Mesendoderm (in vitro differentiated cells): ENCODE measurements around the gene SERPINB11.

Experiments used
- DNase-seq: peaks from one replicate; pipeline ENCODE4 v3.0.0; 2013
- H2AK5ac ChIP-seq: 2 replicates; pipeline ENCODE4 v1.6.1; 2013; ENCODE audit warnings: low read length, inconsistent platforms
- H2BK120ac ChIP-seq: 2 replicates; pipeline ENCODE4 v1.6.1; 2013; ENCODE audit warnings: low read depth, mild to moderate bottlenecking, low read length, moderate library complexity, mixed read lengths
- H2BK15ac ChIP-seq: replicated peaks from 2 replicates; pipeline ENCODE4 v1.6.1; 2013; ENCODE audit warnings: low read depth, mild to moderate bottlenecking, moderate library complexity
- H2BK5ac ChIP-seq: 2 replicates; pipeline ENCODE4 v1.6.1; 2013; ENCODE audit warnings: low read length, inconsistent platforms
- H3K18ac ChIP-seq: 2 replicates; pipeline ENCODE4 v1.6.1; 2013; ENCODE audit warnings: mild to moderate bottlenecking, low read length, mixed read lengths
- H3K23ac ChIP-seq: one replicate; pipeline ENCODE4 v1.6.1; 2013; ENCODE audit warnings: low read length
- H3K27ac ChIP-seq: 2 replicates; pipeline ENCODE4 v1.5.1; 2013; ENCODE audit warnings: low read depth, mild to moderate bottlenecking, inconsistent platforms, low read length, moderate library complexity
- H3K27me3 ChIP-seq: 2 replicates; pipeline ENCODE4 v1.6.1; 2013; ENCODE audit warnings: low read length, control low read depth, mild to moderate bottlenecking, inconsistent platforms; ENCODE audit not compliant: insufficient read depth, poor library complexity
- H3K36me3 ChIP-seq: 2 replicates; pipeline ENCODE4 v1.6.1; 2013; ENCODE audit warnings: low read length, inconsistent platforms; ENCODE audit not compliant: control insufficient read depth, insufficient read depth
- H3K4ac ChIP-seq: one replicate; pipeline ENCODE4 v1.6.1; 2013; ENCODE audit warnings: low read depth, mild to moderate bottlenecking, low read length, moderate library complexity
- H3K4me1 ChIP-seq: 2 replicates; pipeline ENCODE4 v1.6.1; 2013; ENCODE audit warnings: low read depth, low read length, inconsistent platforms; ENCODE audit not compliant: control insufficient read depth
- H3K4me2 ChIP-seq: 2 replicates; pipeline ENCODE4 v1.6.1; 2013; ENCODE audit warnings: low read length
- H3K4me3 ChIP-seq: 2 replicates; pipeline ENCODE4 v1.5.1; 2013; ENCODE audit warnings: mild to moderate bottlenecking, low read length
- H3K56ac ChIP-seq: one replicate; pipeline ENCODE4 v1.6.1; 2013; ENCODE audit warnings: low read length
- H3K79me1 ChIP-seq: 2 replicates; pipeline ENCODE4 v1.6.1; 2013; ENCODE audit warnings: low read length, inconsistent platforms
- H3K79me2 ChIP-seq: 2 replicates; pipeline ENCODE4 v1.6.1; 2013; ENCODE audit warnings: mild to moderate bottlenecking, low read length; ENCODE audit not compliant: control insufficient read depth, insufficient read depth
- H3K9ac ChIP-seq: 2 replicates; pipeline ENCODE4 v1.6.1; 2013; ENCODE audit warnings: low read length, inconsistent platforms
- H4K5ac ChIP-seq: one replicate; pipeline ENCODE4 v1.6.1; 2013; ENCODE audit warnings: low read length
- H4K8ac ChIP-seq: one replicate; pipeline ENCODE4 v1.6.1; 2013; ENCODE audit warnings: low read depth, mild to moderate bottlenecking, control low read depth, low read length, moderate library complexity
- WGBS: extraction: QIAGEN DNeasy Blood & Tissue Kit; methylation state at CpG from one replicate; pipeline ENCODE4 v1.1.7; 2013; ENCODE audit warnings: low lambda C conversion rate, missing lambda C conversion rate; ENCODE audit not compliant: insufficient coverage; ENCODE audit errors: extremely low coverage; 5-methylcytosine and 5-hydroxymethylcytosine counted together

Gene SERPINB11

DNA sequence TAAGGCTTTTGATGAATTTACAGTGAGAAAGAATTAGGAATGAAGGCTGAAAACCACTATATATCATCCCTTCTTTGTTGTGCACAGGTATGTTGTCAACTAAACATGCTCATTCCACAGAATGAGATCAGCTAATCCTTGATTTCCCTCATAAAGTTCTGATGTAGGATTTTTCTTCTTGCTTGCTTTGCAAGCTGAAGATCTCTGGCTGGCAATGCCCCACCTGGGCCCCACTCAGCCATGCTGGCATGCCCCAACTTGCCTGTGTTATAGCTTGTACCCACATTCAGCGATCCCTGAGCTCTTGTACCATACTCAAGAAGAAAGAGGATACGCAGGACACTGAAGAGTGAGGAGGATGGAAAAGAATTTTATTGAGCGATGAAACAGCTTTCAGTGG, 18.0 kb upstream of the SERPINB11 start:
- DNase-seq: no peak
- Histone ChIP-seq H3K79me1 (no peaks in the 10 kb centered on the region), H4K8ac (no peak overlapping the region), H3K36me3 (no peaks in the 10 kb centered on the region), H3K4me2 (no peak overlapping the region), H3K4me3 (no peak overlapping the region), H3K56ac (no peak overlapping the region), H3K4me1 (no peaks in the 10 kb centered on the region), H3K27me3 (no peaks in the 10 kb centered on the region), H2BK120ac (no peak overlapping the region), H3K27ac (no peak overlapping the region), H2BK5ac (no peak overlapping the region), H3K9ac (no peak overlapping the region), H3K23ac (no peak overlapping the region), H4K5ac (no peak overlapping the region), H3K79me2 (no peaks in the 10 kb centered on the region), H3K4ac (no peak overlapping the region), H2BK15ac (no peak overlapping the region), H2AK5ac (no peak overlapping the region), H3K18ac (peak overlapping the region; percentile 62)
- no CpG with 5 or more reads among the region's 3 CpGs for WGBS

DNA sequence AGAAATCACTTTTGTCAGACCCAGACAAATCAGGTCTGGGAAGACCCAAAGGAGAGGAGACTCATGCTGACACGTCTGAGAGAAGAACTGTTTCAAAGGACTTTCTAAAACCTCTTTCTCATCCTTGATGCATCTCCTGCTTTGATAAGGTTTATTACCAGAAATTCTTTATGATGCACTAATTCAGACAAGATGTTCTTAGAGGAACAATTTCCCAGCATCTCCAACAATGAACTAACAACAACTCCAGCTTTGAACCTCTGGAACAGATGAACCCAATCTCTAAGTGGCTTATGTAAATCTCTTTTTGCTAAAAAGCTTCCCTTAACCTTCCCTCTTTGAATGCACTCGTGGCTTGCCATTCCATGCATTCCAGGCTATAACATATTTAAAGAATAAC, 15.9 kb upstream of the SERPINB11 start:
- no peak overlapping the region for H3K4ac ChIP-seq
- H3K56ac ChIP-seq: no peak overlapping the region
- H3K23ac ChIP-seq: no peak overlapping the region
- WGBS: no CpG with 5 or more reads among the region's 2 CpGs
- H4K5ac ChIP-seq: no peak overlapping the region
- H3K4me1 ChIP-seq: no peaks in the 10 kb centered on the region
- no peak overlapping the region for H3K27ac ChIP-seq
- H2AK5ac ChIP-seq: no peak overlapping the region
- no peak overlapping the region for H2BK15ac ChIP-seq
- no peak overlapping the region for H2BK120ac ChIP-seq
- no peaks in the 10 kb centered on the region for H3K79me1 ChIP-seq
- H2BK5ac ChIP-seq: no peak overlapping the region
- H3K36me3 ChIP-seq: no peaks in the 10 kb centered on the region
- DNase-seq: no peak
- H3K4me3 ChIP-seq: no peak overlapping the region
- H3K18ac ChIP-seq: no peak overlapping the region
- no peak overlapping the region for H3K9ac ChIP-seq
- no peak overlapping the region for H4K8ac ChIP-seq
- H3K79me2 ChIP-seq: no peaks in the 10 kb centered on the region
- no peaks in the 10 kb centered on the region for H3K27me3 ChIP-seq
- H3K4me2 ChIP-seq: no peak overlapping the region

DNA sequence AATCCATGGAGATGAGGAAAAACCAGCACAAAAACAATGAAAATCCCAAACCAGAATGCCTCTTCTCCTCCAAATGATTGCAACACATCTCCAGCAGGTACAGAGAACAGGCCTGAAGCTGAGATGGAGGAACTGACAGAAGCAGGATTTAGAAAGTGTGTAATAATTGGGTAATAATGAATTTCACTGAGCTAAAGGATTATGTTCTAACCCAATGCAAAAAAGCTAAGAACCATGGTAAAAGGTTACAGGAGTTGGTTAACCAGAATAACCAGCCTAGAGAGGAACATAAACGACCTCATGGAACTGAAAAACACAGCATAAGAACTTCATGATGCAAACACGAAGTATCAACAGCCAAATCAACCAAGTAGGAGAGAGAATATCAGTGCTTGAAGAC, 13.7 kb upstream of the SERPINB11 start:
- no peak overlapping the region for H3K4me3 ChIP-seq
- no peaks in the 10 kb centered on the region for H3K27me3 ChIP-seq
- no peak overlapping the region for H3K4ac ChIP-seq
- no peak overlapping the region for H3K9ac ChIP-seq
- no peak overlapping the region for H2BK120ac ChIP-seq
- DNase-seq: no peak
- H2AK5ac ChIP-seq: no peak overlapping the region
- no peak overlapping the region for H3K56ac ChIP-seq
- H3K79me1 ChIP-seq: no peaks in the 10 kb centered on the region
- no peak overlapping the region for H4K5ac ChIP-seq
- no peaks in the 10 kb centered on the region for H3K4me1 ChIP-seq
- H3K36me3 ChIP-seq: no peaks in the 10 kb centered on the region
- H2BK5ac ChIP-seq: no peak overlapping the region
- H4K8ac ChIP-seq: no peak overlapping the region
- no peak overlapping the region for H3K27ac ChIP-seq
- H3K79me2 ChIP-seq: no peaks in the 10 kb centered on the region
- no peak overlapping the region for H2BK15ac ChIP-seq
- H3K23ac ChIP-seq: no peak overlapping the region
- no peak overlapping the region for H3K18ac ChIP-seq
- WGBS: no CpG with 5 or more reads among the region's 2 CpGs
- no peak overlapping the region for H3K4me2 ChIP-seq

DNA sequence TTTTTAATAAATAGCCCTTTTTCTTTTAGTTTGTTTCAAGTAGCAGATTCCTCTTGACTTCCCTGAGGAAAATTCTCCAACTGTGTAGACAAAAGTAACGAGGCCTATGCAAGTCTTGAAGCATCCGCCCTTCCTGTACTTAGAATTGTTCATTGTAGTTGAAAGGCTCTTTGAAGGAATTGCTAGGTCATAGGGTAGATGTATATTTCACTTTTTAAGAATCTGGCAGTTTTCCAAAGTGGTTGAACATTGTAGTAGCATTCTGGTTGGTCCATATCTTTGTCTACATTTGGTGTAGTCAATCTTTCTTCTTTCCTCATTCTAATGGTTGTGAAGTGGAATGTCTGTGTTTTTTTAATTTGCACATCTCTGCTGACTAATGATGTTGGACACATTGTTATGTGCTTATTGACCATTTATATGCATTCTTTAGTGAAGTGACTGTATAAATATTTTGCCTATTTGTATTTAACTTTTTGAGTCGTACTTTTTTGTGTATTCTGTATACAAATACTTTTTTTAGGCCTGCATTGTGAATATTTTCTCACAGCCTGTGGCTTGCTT, 5.6 kb upstream of the SERPINB11 start:
- Histone ChIP-seq H3K18ac (no peak overlapping the region), H4K8ac (no peak overlapping the region), H3K36me3 (no peaks in the 10 kb centered on the region), H2BK120ac (no peak overlapping the region), H2BK15ac (no peak overlapping the region), H3K9ac (no peak overlapping the region), H3K79me2 (no peaks in the 10 kb centered on the region), H3K4me2 (no peak overlapping the region), H3K4me1 (no peaks in the 10 kb centered on the region), H3K4me3 (no peak overlapping the region), H2AK5ac (no peak overlapping the region), H3K79me1 (no peaks in the 10 kb centered on the region), H2BK5ac (no peak overlapping the region), H3K27ac (no peak overlapping the region), H3K56ac (no peak overlapping the region), H3K27me3 (no peaks in the 10 kb centered on the region), H3K23ac (no peak overlapping the region), H4K5ac (no peak overlapping the region), H3K4ac (no peak overlapping the region)
- WGBS: no CpG with 5 or more reads among the region's 3 CpGs
- DNase-seq: no peak

DNA sequence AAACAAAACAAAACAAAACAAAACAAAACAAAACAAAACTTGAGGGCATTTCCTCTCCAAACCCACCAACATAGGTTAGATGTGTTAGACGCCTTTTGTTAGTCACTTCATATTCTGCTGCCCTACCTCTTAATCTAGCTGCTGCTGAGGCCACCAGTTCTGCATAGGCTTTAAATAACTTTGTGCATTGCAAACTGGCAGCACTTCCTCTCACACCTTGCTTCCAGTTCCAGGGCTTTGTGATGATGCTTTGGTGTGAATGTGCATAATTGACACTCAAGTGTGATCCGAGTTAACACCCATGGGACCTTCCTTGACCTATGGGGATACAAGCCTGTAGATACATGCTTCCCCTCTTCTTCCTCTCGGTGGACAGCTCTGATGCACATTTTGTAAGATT, 2.3 kb upstream of the SERPINB11 start:
- H3K36me3 ChIP-seq: no peaks in the 10 kb centered on the region
- no peak overlapping the region for H3K4me2 ChIP-seq
- no peak overlapping the region for H2BK15ac ChIP-seq
- H3K9ac ChIP-seq: no peak overlapping the region
- no peaks in the 10 kb centered on the region for H3K79me1 ChIP-seq
- no peak overlapping the region for H2BK120ac ChIP-seq
- H3K23ac ChIP-seq: no peak overlapping the region
- H3K27me3 ChIP-seq: no peaks in the 10 kb centered on the region
- H3K79me2 ChIP-seq: no peaks in the 10 kb centered on the region
- H3K56ac ChIP-seq: no peak overlapping the region
- no peak overlapping the region for H4K5ac ChIP-seq
- H3K4ac ChIP-seq: no peak overlapping the region
- no peak overlapping the region for H2AK5ac ChIP-seq
- peak; percentile 58 for DNase-seq
- H4K8ac ChIP-seq: no peak overlapping the region
- no peak overlapping the region for H3K27ac ChIP-seq
- no peaks in the 10 kb centered on the region for H3K4me1 ChIP-seq
- H3K4me3 ChIP-seq: no peak overlapping the region
- no CpG with 5 or more reads among the region's 3 CpGs for WGBS
- H2BK5ac ChIP-seq: no peak overlapping the region
- no peak overlapping the region for H3K18ac ChIP-seq

- Histone ChIP-seq H3K4ac (no peak overlapping the region), H3K27ac (no peak overlapping the region), H2BK15ac (no peak overlapping the region), H3K23ac (no peak overlapping the region), H2AK5ac (no peak overlapping the region), H3K36me3 (no peaks in the 10 kb centered on the region), H3K79me1 (no peaks in the 10 kb centered on the region), H3K27me3 (no peaks in the 10 kb centered on the region), H3K79me2 (no peaks in the 10 kb centered on the region), H3K4me3 (no peak overlapping the region), H3K9ac (no peak overlapping the region), H4K5ac (no peak overlapping the region), H3K56ac (no peak overlapping the region), H3K4me2 (no peak overlapping the region), H2BK120ac (no peak overlapping the region), H3K4me1 (no peaks in the 10 kb centered on the region), H3K18ac (no peak overlapping the region), H4K8ac (no peak overlapping the region), H2BK5ac (no peak overlapping the region)
- no peak for DNase-seq
- no CpG with 5 or more reads among the region's 5 CpGs for WGBS
Observed at GRCh38 chr18:63701952-63702351, 808 bp upstream of the SERPINB11 start.
